NCI-H1694 (cell line): ENCODE measurements around the gene TNKS1BP1.
"Not testable (repeated sequence)": the region's sequence is repeated elsewhere in the genome, so short reads cannot be mapped to it uniquely, and the experiment has no call there.

ENCODE experiments used
- DNase-seq: peaks from one replicate; lab custom pipeline; 2025; lab: John Stamatoyannopoulos, UW

The TNKS1BP1 gene

DNA sequence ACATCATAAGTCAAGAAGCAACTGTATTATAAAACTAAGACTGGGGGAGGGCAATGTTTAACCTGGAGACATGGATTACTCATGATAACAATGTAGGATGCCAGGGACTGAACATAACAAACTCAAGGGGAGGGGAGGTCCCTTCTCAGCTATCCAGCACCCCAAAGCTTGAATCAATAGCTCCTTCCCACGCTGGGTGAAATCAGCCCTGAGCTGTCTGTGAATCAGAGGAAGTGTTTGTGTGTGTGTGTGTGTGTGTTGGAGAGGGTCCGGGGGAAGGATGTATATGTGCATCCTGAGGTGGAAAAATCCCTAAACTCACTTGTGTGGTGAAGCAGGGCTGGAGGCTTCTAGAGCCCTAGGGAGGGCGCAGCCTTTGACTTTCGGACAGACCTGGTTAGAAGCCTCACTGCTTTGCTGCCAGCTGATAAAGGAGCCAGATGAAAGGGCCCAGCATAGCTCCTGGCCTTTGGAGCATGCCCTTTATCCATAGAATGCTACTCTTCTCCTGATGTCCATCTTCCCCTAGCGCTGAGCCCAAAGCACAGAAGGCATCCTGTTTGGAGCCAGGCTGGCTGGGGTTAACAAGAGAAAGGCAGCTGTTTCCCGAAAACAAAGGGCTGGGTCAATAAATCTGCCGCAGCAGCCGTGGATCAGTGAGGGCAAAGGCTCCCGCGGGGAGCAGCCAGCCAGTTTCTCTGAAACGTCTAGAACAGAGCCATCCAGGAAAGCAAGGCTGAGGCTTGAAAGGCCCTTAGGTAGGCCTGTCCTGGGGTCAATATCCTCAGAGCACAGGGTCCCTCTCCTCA lies 35.8 kb downstream of the TNKS1BP1 start:
- DNase-seq, result no peak

DNA sequence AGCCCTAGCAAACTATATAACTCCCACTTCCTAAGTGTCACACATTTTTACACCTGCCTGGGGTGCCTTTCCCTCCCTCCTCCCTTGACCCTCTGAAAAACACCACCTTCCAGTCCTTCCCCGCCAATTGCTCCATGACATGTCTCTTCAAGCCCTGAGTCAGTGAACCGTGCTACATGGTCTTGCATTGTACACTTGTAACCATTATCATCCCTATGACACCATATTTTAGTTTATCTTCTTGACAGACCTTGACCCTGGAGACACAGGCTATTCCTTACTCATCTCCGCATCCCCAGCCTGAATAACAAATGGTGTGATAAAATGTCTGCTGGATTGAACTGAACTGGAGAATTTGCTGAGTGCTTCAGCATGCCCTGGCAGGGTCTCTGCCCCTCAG lies 36.9 kb downstream of the TNKS1BP1 start:
- no peak for DNase-seq

DNA sequence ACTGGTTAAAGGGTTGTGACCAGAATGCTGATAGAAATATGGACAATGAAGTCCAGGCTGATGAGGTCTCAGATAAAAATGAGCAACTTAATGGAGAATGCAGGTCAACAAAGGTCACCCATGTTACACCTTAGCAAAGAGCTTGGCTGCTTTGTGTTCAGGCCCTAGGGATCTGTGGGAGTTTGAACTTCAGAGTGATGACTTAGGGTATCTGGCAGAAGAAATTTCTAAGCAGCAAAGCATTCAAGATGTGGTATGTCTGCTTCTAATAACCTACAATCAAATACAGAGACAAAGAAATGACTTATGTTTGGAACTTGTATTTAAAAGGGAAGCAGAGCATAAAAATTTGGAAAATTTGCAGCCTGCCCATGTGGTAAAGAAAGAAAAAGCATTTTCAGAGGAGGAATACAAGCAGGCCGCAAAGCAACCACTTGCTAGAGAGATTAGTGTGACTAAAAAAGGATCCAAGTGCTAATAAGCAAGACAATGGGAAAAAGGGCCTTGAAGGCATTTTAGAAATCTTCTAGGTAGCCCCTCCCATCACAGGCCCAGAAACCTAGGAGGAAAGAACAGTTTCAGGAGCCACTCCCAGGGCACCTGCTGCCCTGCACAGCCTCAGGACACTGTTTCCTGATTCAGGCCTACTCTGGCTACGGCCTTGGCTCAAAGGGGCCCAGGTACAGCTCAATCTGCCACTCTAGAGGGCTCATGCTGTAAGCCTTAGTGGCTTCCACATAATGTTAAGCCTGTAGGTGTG lies 41.3 kb downstream of the TNKS1BP1 start:
- no peak for DNase-seq

DNA sequence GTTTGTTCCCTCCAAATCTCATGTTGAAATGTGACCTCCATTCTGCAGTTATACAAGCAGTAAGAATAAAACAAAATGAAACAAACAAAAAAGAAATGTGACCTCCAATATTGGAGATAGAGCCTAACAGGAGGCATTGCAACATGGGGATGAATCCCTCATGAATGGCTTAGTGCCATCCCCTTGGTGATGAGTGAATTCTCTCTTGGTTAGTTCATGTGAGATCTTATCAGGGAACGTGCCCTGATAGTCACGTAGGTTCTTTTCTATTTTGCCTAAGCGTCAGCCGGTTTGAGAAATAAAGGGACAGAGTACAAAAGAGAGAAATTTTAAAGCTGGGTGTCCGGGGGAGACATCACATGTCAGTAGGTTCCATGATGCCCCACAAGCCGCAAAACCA lies 43.2 kb downstream of the TNKS1BP1 start:
- not testable (repeated sequence) for DNase-seq

DNA sequence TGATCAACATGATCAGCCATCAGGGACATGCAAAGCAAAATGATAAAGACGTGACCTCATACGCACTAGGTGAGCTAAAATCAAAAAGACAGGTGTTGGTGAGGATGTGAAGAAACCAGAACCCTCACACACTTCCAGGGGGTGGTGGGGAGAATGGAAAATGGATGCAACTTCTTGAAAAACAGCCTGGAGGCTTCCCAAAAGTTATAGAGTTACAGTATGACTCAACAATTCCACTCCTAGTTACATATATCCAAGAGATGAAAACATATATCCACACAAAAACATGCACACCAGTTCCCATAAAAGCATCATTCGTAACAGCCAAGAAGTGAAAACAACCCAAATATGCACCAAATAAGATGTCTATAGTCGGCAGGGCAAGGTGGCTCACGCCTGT lies 45.6 kb downstream of the TNKS1BP1 start:
- no peak for DNase-seq

DNA sequence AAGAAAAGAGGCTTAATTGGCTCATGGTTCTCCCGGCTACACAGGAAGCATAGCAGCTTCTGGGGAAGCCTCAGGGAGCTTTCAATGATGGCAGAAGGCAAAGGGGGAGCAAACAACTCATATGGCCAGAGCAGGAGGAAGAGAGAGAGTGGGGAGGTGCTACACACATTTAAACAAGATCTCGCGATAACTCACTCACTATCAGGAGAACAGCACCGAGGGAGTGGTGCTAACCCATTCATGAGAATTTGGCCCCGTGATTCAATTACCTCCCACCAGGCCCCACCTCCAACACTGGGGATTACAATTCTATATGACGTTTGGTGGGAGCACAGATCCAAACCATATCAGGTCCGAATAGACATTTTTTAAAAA lies 46.0 kb downstream of the TNKS1BP1 start:
- no peak for DNase-seq

DNA sequence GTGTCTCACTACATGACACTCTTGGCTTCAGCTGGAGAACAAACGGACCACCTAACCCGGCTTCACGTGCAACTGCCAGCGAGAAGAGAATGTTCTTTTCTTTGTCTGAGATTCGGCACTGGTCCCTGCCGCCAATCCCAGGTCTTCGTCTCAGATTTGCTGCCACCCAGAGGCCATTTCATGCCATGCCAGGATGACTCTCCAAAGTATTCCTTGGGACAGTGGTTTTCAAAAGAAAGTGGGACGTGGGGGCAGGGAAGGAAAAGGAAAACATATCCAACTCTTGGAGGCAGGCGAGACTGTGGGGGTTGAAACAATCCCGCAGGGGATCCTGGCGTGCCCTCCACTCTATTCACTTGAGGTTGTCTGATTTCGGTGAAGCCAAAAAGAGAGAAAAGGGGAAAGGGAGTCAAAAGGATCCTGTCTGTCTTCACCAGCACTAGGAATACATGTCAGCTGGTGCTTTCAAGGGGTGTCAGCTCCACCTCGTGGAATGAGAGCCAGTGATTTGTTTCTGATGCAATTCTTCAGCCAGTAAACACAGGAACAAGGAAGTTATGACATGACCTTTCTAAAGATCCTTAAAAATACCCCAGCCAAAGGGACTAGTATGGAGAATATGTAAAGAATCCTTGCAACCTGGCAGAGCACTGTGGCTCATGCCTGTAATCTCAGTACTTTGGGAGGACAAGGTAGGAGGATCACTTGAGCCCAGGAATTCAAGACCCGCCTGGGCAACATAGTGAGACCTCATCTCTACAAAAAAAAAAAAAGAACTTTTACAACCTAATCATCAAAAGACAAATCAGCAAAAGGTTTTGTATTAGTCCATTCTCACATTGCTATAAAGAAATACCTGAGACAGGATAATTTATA lies 46.7 kb downstream of the TNKS1BP1 start:
- DNase-seq, result peak; percentile 36

DNA sequence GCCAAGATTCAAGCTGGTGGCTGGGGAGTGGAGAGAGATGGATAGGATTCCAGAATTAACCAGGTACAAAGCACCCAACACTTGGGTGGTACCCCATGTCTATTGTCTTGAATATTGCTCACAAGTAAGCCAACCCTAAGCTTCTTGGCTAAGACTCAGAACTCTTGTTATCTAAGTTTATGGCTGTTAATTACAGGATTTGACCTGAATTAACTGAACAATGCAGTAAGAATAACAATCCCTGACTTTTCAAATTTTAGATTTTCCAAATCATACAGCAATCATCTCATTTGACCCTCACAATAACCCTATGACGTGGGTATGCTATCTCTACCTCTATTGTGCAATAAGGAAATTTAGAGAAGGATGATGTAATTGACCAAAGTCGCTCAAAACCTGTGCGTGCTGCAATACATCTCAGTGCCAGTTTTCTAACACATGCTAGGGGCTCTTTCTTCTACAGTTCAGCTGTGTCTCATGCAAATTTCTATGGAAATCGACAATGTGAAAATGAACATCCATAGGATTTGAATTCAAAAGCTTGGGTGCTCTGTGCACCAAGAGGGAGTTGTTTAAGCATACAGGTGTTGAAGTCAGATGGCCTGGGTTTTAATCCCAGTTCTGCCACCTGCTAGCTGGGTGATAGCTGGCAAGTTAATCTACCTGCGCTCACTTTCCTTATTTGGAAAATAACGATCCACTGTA lies 47.6 kb downstream of the TNKS1BP1 start:
- DNase-seq, result no peak

DNA sequence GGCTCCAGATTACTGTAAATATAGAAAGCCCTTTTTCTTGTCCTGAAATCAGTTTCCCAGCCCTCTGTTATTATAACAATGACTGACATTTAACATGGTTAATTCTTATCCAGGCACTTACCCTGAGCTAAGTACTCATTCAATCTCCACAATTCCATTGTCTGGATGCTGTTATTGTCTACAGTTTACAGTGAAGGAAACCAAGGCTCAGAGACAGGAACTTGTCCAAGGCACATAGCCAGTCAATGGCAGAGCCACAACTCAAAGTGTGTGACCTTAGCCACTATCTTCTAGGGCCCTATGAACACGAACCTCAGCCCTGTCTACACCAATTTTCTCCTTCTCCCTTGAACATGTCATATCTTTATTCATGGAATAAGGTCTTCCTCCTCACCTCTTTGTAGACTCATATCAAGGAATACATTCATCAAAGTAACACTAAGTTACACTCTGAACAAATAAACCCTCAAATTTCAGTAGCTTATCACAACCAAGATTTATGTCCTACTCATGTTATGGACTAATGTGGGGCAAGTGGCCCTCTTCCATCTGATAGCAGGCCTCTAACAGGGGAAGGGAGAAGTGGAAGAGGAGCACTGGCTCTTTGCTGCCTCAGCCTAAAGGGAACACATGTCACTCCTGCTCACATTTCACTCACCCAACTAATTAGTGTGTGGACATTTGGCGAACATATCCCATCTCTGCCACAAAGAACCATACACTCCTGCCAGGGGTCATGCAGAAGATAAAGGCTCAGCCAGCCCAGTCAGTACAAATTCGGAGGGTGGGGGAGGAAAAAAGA lies 48.4 kb downstream of the TNKS1BP1 start:
- DNase-seq, result no peak

DNA sequence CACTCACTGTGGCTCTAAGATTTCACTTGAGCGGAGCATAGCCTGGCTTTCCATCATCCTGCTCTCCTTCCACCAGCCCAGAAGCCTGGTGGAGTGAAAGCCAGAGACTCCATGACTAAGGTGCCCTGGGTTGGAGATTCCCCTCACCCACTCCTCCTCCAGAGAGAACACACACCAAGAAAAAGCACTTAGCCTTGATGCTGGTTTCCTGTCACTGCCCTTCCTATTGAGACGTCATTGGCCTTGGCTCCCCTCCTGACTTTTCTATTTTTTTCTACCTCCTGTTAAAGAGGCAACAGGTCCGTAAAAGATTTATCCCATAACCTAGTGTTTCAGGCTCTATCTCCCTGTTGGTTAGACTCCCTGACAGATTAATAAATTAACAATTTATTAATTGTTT lies 49.2 kb downstream of the TNKS1BP1 start:
- no peak for DNase-seq

DNA sequence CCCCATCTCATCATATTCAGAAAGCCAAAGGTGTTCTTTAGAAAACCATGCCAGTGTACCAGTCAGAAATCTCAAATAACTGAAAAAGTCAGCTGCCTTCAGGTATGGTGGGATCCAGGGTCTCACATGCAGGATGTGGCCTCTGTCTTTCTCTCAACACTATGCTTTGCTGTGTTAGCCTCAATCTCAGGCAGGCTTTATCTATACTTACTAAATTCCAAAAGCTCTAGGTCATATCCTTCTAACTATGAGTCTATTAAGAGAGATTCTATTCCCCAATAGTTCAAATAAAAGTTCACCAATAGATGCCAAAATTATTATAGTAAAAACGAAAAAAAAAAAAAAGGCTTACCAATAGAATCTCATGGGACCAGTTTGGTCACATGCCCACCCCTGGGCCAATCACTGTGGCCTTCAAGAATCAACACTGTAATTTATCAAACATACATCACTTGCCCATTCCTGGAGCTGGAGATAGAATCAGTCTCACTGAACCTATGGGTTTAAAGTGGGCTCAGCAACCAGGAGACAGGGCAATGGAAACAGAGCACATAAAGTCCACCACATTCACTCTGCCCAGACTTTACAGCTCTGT lies 49.8 kb downstream of the TNKS1BP1 start:
- DNase-seq, result no peak

DNA sequence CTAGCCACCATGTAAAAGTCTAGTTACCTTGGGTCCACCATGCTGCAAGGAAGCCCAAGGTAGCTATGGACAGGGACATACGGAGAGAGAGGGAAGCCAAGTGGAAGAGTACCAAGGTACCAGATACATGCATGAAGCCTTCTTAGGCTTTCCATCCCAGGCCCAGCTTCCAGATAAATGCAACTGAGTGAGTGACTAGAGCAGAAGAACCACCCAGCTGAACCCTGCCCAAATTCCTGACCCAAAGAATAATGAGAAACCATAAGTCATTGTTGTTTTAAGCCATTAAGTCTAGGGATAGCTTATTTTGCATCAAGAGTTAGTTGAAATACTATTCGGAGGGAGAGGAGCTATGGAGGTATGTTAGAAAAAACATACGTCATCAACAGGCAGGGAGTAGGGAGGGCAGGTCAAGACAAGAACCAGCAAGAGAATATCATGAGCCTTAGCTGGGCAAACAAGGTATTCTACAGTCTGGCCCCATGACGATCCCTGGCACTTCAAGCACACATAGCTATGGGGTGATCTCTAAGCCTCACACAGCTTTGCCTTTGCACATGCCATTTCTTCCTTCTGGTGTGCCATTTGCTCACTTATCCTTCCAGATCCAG lies 51.2 kb downstream of the TNKS1BP1 start:
- DNase-seq, result no peak

DNA sequence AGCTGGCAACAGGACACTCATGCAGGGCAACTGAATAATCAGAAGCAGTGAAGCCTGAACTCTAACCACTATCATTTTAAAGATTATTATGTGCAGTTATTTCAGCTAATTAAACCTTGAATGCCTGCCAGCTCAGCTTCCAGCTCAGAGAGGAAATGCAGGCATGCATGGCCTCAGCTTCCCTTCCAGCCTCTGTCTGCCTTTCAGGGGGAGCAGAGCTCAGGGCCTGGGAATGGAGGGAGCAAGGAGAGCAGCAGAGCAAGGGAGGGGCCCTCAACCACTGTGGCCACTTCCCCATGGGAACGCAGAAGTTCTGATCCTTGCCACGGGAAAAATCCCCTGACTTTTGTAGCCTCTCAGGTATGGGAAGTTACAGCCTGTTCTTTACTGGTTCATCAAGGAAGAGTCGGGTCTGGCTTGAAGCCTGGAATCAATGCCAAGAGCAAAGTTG lies 55.2 kb downstream of the TNKS1BP1 start:
- peak; percentile 48 for DNase-seq

DNA sequence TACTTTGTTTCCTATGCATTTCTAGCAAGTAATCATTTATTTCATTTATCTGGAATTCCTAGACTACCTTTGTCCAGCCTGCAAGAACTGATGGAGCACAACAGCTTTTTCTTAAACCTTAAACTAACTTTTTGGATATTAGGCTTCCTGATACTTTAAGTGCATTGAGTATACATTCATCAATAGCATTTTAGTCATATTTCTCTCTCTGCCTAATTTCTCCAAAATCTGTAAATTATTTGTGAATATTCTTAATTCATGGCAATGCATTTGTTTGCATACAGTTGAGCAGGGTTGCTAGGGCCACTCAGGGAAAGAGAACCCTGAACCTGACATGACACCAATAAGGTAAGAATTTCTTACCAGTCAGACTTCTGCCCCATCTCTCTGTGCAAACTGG lies 58.6 kb downstream of the TNKS1BP1 start:
- DNase-seq, result no peak

DNA sequence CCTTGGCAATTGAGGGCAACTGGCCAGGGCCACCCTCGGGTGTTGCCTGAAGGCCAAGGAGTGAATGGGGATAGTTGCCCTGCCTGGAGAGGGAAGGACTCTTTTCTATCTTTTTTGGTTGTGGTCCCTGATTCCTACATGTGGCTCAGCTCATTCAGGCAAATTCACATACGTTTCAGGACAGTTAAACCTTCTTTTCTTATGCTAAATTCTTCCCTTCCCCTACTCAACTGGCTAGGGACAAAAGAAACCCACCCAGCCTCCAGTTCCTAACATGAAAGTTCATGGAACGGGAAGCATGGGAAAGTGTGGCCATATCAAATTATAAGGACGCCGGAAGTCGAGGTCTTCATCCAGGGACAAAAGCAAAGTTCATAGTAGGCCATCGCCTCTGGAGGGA lies 61.4 kb downstream of the TNKS1BP1 start:
- DNase-seq, result no peak

DNA sequence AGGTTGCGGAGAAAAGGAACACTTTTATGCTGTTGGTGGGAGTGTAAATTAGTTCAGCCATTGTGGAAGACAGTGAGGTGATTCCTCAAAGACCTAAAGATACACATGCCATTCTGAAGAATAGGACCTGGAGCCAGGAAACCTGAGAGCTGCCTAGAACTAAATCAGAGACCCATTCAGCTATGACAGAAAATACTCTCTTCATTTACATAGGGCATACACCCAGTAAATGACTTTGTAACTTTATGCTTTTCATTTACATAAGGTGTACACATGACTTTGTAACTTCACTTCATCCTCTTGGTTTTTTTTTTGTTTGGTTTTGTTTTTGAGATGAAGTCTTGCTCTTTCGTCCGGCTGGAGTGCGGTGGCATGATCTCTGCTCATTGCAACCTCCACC lies 62.6 kb downstream of the TNKS1BP1 start:
- no peak for DNase-seq

DNA sequence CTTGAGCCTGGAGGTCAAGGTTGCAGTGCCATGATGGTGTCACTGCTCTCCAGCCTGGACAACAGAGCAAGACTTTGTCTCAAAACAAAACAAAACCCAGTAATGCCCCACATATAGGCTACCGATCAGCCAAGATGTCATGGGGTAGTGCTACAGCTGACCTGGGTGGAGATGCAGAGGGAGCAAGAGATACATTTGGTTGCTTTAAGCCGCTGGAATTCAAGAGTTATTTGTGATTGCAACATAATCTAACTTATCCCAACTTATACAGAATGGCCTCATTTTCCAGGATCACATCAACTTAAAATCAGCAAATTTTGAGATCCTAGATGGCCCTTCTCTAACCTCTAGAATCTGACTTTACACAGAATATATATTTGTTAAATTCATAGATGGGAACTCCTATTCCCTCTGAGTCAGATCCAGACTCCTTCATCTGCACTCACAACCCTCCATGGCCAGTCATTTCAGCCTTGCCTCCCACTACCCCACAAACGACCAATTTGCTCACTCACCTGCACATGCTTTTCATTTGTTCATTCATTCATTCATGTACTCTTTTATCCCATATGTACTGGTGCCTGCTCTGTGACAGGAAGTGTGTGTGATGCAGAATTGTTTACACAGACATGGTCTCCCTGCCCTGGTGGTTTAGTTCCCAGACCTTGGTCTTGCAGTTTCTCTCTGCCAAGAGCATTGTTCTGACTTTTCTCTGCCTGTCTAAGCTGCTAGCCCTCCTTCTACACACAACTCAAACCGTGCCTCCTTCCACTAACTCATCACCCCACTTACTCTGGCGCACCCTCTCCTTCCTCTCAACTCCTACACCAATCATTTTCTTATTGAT lies 63.6 kb downstream of the TNKS1BP1 start:
- no peak for DNase-seq

DNA sequence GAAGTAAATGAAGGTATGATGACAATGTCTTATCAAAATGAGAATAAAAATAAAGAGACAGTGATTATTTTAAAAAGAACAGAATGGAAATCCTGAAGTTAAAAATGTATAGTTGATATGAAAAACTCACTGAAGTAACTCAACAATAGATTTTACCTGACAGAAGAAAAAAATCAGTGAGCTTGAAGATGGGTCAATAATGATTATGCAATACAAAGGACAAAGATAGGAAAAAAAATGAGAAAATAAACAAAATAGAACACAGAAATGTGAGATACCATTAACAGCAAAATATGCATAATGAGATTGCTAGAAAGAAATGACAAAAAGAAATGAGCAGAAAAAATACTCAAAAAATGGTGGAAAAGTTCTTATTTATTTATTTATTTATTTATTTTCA lies 68.6 kb downstream of the TNKS1BP1 start:
- no peak for DNase-seq

DNA sequence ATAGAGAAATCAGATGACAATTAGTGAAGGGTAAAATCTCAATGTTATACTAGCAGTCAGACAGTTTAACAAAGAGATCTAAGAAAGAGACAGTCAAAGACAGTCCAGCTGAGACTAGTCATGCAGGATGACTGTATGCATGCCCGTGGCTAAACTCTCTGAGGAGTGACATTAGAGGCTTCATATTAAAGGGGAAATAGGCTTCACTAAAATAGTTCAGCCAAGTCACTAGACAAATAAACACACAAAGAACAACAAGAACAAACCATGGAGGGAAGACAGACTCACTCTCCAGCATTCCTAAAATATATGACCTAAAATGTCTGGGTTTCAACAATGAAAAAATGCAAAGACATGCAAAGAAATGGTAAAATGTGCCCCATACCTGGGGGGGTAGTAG lies 69.1 kb downstream of the TNKS1BP1 start:
- DNase-seq, result no peak
